IMR-90 (cell line): ENCODE measurements around the gene MYO5A.

Experiments
- BHLHE40 ChIP-seq: fragments of 150-350 bp; IDR thresholded peaks from 2 replicates; pipeline ENCODE4 v1.6.1; 2016; ENCODE audit warnings: mild to moderate bottlenecking, low read depth, low read length
- CEBPB ChIP-seq: IDR thresholded peaks from 2 replicates; pipeline ENCODE4 v1.6.1; 2012; ENCODE audit warnings: low read depth, low read length, improper control_type of control experiment
- CHD1 ChIP-seq: IDR thresholded peaks from 2 replicates; pipeline ENCODE4 v1.6.1; 2012; ENCODE audit warnings: low read depth, low read length, improper control_type of control experiment
- CTCF ChIP-seq: conservative IDR thresholded peaks from 2 replicates; pipeline ENCODE4 v1.5.1; 2012; ENCODE audit warnings: mild to moderate bottlenecking, low read depth, low read length, improper control_type of control experiment
- ELK1 ChIP-seq: fragments of 150-350 bp; IDR thresholded peaks from 2 replicates; pipeline ENCODE4 v1.6.1; 2016; ENCODE audit warnings: low read depth, mild to moderate bottlenecking, low read length, moderate library complexity, borderline replicate concordance
- MAFK ChIP-seq: IDR thresholded peaks from 2 replicates; pipeline ENCODE4 v1.6.1; 2012; ENCODE audit warnings: low read depth, low read length, improper control_type of control experiment
- MAZ ChIP-seq: IDR thresholded peaks from 2 replicates; pipeline ENCODE4 v1.6.1; 2012; ENCODE audit warnings: low read depth, mild to moderate bottlenecking, low read length, improper control_type of control experiment, moderate library complexity, borderline replicate concordance
- MXI1 ChIP-seq: IDR thresholded peaks from 2 replicates; pipeline ENCODE4 v1.6.1; 2012; ENCODE audit warnings: low read depth, mild to moderate bottlenecking, low read length, moderate library complexity, borderline replicate concordance
- POLR2A ChIP-seq: IDR thresholded peaks from 2 replicates; pipeline ENCODE4 v1.6.1; 2012; ENCODE audit warnings: mild to moderate bottlenecking, low read depth, low read length
- RAD21 ChIP-seq: IDR thresholded peaks from 2 replicates; pipeline ENCODE4 v1.6.1; 2012; ENCODE audit warnings: low read length, improper control_type of control experiment
- RFX5 ChIP-seq: IDR thresholded peaks from 2 replicates; pipeline ENCODE4 v1.8.0; 2012; ENCODE audit warnings: low read depth, mild to moderate bottlenecking, low read length, moderate library complexity
- SMC3 ChIP-seq: fragments of 150-350 bp; IDR thresholded peaks from 2 replicates; pipeline ENCODE4 v1.6.1; 2016; ENCODE audit warnings: low read depth, mild to moderate bottlenecking, antibody characterized with exemption, low read length, moderate library complexity

- TF ChIP-seq SMC3 (no peak), CTCF (no peak), CEBPB (no peak), BHLHE40 (no peak), RFX5 (no peak), POLR2A (no peak), MXI1 (no peak), ELK1 (no peak), RAD21 (no peak), MAZ (no peak), CHD1 (no peak), MAFK (no peak)
Observed at GRCh38 chr15:52438047-52438446, 90.6 kb downstream of the MYO5A start.
